ENCODE measurements around the gene ACE2.
"Not testable (repeated sequence)": the region's sequence is repeated elsewhere in the genome, so short reads cannot be mapped to it uniquely, and the experiment has no call there.

ACE2 gene

GRCh38 chrX:15600745-15601144 is at the start of gene ACE2:
Gene ACE2, minus strand, starts transcription at chrX:15600960. Its CDS starts 49 bp downstream, at chrX:15600911.
- H3K27me3 ChIP-seq (ENCODE audit: insufficient read depth, low read length, poor library complexity): no peaks in the 10 kb centered on the region
- no peaks in the 10 kb centered on the region for H3K4me1 ChIP-seq (ENCODE audit: insufficient read depth, low read length)
- H3K9me3 ChIP-seq (ENCODE audit: insufficient read depth, low read length, severe bottlenecking): no peaks in the 10 kb centered on the region
- H3K9ac ChIP-seq (ENCODE audit: low read depth, low read length): no peak within 1 kb of the TSS
- H3K4me3 ChIP-seq (ENCODE audit: low read depth in 1 of 2, low read length in 2 of 2): no peak within 1 kb of the TSS
- H3K27ac ChIP-seq (ENCODE audit: low read length): no peak within 1 kb of the TSS
- no peaks in the 10 kb centered on the region for H4K20me1 ChIP-seq (ENCODE audit: insufficient read depth, low read length)
- no peaks in the 10 kb centered on the region for H3K36me3 ChIP-seq (ENCODE audit: insufficient read depth, low read length)
- no peak within 1 kb of the TSS for H3K4me2 ChIP-seq (ENCODE audit: insufficient read depth, low read length)
- no peaks in the 10 kb centered on the region for H3K79me2 ChIP-seq (ENCODE audit: insufficient read depth, low read length)
- no peak within 1 kb of the TSS for H2AFZ ChIP-seq (ENCODE audit: low read depth, low read length)
- no peak for DNase-seq
- no peak for ATAC-seq (ENCODE audit: insufficient read depth, low read depth)
- TF ChIP-seq CTCF (IDR thresholded peaks at IDR 0.05; ENCODE audit: borderline replicate concordance, extremely low read depth, low read length, poor library complexity, severe bottlenecking): no peak
- no peak for TF ChIP-seq EZH2 (IDR thresholded peaks at IDR 0.05; ENCODE audit: borderline replicate concordance, low read depth, low read length, severe bottlenecking)

GRCh38 chrX:15647510-15647909 is 46.8 kb upstream of the ACE2 start:
- H3K4me1 ChIP-seq (ENCODE audit: insufficient read depth, low read length); H3K27ac ChIP-seq (ENCODE audit: low read length); H3K36me3 ChIP-seq (ENCODE audit: insufficient read depth, low read length); H3K4me3 ChIP-seq (ENCODE audit: low read depth in 1 of 2, low read length in 2 of 2); H3K4me2 ChIP-seq (ENCODE audit: insufficient read depth, low read length); H3K27me3 ChIP-seq (ENCODE audit: insufficient read depth, low read length, poor library complexity); H3K79me2 ChIP-seq (ENCODE audit: insufficient read depth, low read length); DNase-seq; H3K9me3 ChIP-seq (ENCODE audit: insufficient read depth, low read length, severe bottlenecking); H3K9ac ChIP-seq (ENCODE audit: low read depth, low read length); H2AFZ ChIP-seq (ENCODE audit: low read depth, low read length); H4K20me1 ChIP-seq (ENCODE audit: insufficient read depth, low read length): not testable (repeated sequence)
- ATAC-seq (ENCODE audit: insufficient read depth, low read depth): peak; percentile 54; the same call in 1 of the 3 replicates

- Histone ChIP-seq H3K9me3 (ENCODE audit: insufficient read depth, low read length, severe bottlenecking) (no peaks in the 10 kb centered on the region), H3K79me2 (ENCODE audit: insufficient read depth, low read length) (no peaks in the 10 kb centered on the region), H3K4me3 (ENCODE audit: low read depth in 1 of 2, low read length in 2 of 2) (no peak overlapping the region), H3K4me1 (ENCODE audit: insufficient read depth, low read length) (no peaks in the 10 kb centered on the region), H3K27me3 (ENCODE audit: insufficient read depth, low read length, poor library complexity) (no peaks in the 10 kb centered on the region), H2AFZ (ENCODE audit: low read depth, low read length) (no peak overlapping the region), H3K27ac (ENCODE audit: low read length) (no peak overlapping the region), H3K36me3 (ENCODE audit: insufficient read depth, low read length) (no peaks in the 10 kb centered on the region), H4K20me1 (ENCODE audit: insufficient read depth, low read length) (no peaks in the 10 kb centered on the region), H3K4me2 (ENCODE audit: insufficient read depth, low read length) (no peak overlapping the region), H3K9ac (ENCODE audit: low read depth, low read length) (no peak overlapping the region)
- TF ChIP-seq CTCF (IDR thresholded peaks at IDR 0.05; ENCODE audit: borderline replicate concordance, extremely low read depth, low read length, poor library complexity, severe bottlenecking) (no peak), EZH2 (IDR thresholded peaks at IDR 0.05; ENCODE audit: borderline replicate concordance, low read depth, low read length, severe bottlenecking) (no peak)
- no peak for ATAC-seq (ENCODE audit: insufficient read depth, low read depth)
- no peak for DNase-seq
Measured at GRCh38 chrX:15646543-15646942, 45.8 kb upstream of the ACE2 start.

GRCh38 chrX:15646031-15646430 is 45.3 kb upstream of the ACE2 start:
- no peaks in the 10 kb centered on the region for H3K4me1 ChIP-seq (ENCODE audit: insufficient read depth, low read length)
- no peak for ATAC-seq (ENCODE audit: insufficient read depth, low read depth)
- H2AFZ ChIP-seq (ENCODE audit: low read depth, low read length): no peak overlapping the region
- no peaks in the 10 kb centered on the region for H3K9me3 ChIP-seq (ENCODE audit: insufficient read depth, low read length, severe bottlenecking)
- no peaks in the 10 kb centered on the region for H3K36me3 ChIP-seq (ENCODE audit: insufficient read depth, low read length)
- no peak for DNase-seq
- no peak for TF ChIP-seq EZH2 (IDR thresholded peaks at IDR 0.05; ENCODE audit: borderline replicate concordance, low read depth, low read length, severe bottlenecking)
- TF ChIP-seq CTCF (IDR thresholded peaks at IDR 0.05; ENCODE audit: borderline replicate concordance, extremely low read depth, low read length, poor library complexity, severe bottlenecking): no peak
- H4K20me1 ChIP-seq (ENCODE audit: insufficient read depth, low read length): no peaks in the 10 kb centered on the region
- H3K4me3 ChIP-seq (ENCODE audit: low read depth in 1 of 2, low read length in 2 of 2): no peak overlapping the region
- no peak overlapping the region for H3K9ac ChIP-seq (ENCODE audit: low read depth, low read length)
- no peaks in the 10 kb centered on the region for H3K79me2 ChIP-seq (ENCODE audit: insufficient read depth, low read length)
- no peak overlapping the region for H3K4me2 ChIP-seq (ENCODE audit: insufficient read depth, low read length)
- no peaks in the 10 kb centered on the region for H3K27me3 ChIP-seq (ENCODE audit: insufficient read depth, low read length, poor library complexity)
- no peak overlapping the region for H3K27ac ChIP-seq (ENCODE audit: low read length)
